A549 treated with AZD9567 at 1 μM for 4 hours (cell line): ENCODE data around the gene CUTC. TPM values are rescaled to one million over a fixed set of nuclear protein-coding genes. Genes with fewer than 3 reads are reported as not detected.

Source experiments
- total RNA-seq: library from RNA; stranded (reverse); fragments of 200-300 nt; extraction: Qiagen RNA extraction; gene quantifications from 5 replicates; pipeline ENCODE4 v1.2.3, GENCODE V29; 2022; ENCODE audit not compliant: insufficient read depth

CUTC gene
- total RNA-seq = 30.0 to 36.9 TPM (median 31.2 TPM) in 5 replicates

GRCh38 chr10:99732033-99732842, at the start of gene CUTC, which contains the start of gene COX15:
Gene CUTC (plus strand): TSS chr10:99732234. CDS start chr10:99732349, 115 bp downstream.
Gene COX15 (minus strand): TSS chr10:99732127. CDS start chr10:99732049, 78 bp downstream.

GRCh38 chr10:99782447-99783286, 50.6 kb downstream of the CUTC start, which contains the start of gene ABCC2:
Gene ABCC2 (plus strand): TSS chr10:99782640. CDS start chr10:99782845, 205 bp downstream.

Other genes starting within 250 kb of the CUTC start
- gene NKX2-3, start 199.3 kb upstream of the CUTC start, total RNA-seq = 0.03 to 0.08 TPM in 2 of 5 replicates, not detected in the others
- 24.8 to 33.6 TPM (median 29.1 TPM) in 5 replicates for gene SLC25A28, start 111.8 kb upstream of the CUTC start, total RNA-seq
- 7.6 to 10.5 TPM (median 9.5 TPM) in 5 replicates for gene ENTPD7, start 72.7 kb upstream of the CUTC start, total RNA-seq
- 23.9 to 31.7 TPM (median 28.4 TPM) in 5 replicates for gene COX15, start 107 bp upstream of the CUTC start, total RNA-seq
- gene ABCC2, start 50.4 kb downstream of the CUTC start, total RNA-seq = 101 to 121 TPM (median 103 TPM) in 5 replicates